GM10266 (cell line): ENCODE measurements around the gene GKN1.

Experiments
- DNase-seq: peaks from one replicate; pipeline ENCODE4 v3.0.0; 2012; ENCODE audit errors: extremely low spot score
- TF ChIP-seq, protein P1 (sequence below): IDR thresholded peaks from 2 replicates; pipeline ENCODE4 v1.5.1; 2012; ENCODE audit warnings: mild to moderate bottlenecking, low read depth; ENCODE audit not compliant: control insufficient read depth, insufficient read depth; ENCODE audit errors: missing control alignments

The GKN1 gene

DNA sequence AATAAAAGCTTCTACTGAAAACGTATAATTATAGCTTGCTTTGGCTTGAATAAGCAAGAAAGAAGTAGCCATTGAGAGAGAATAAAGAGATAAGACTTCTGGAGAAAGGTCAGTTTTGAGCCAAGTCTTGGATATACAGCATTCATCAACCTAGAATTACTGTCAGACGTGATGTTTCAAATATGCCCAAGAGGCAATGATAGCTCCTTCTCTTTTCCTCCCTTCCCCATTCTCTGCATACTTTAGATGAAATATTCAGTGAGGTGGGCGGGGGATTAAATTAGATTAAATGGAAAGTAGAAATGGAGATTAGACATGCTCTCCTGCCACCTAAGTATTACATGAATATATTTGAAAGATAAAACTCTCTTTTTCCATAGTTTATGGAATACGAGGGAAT, 47.3 kb downstream of the GKN1 start:
- TF ChIP-seq, protein P1, sequence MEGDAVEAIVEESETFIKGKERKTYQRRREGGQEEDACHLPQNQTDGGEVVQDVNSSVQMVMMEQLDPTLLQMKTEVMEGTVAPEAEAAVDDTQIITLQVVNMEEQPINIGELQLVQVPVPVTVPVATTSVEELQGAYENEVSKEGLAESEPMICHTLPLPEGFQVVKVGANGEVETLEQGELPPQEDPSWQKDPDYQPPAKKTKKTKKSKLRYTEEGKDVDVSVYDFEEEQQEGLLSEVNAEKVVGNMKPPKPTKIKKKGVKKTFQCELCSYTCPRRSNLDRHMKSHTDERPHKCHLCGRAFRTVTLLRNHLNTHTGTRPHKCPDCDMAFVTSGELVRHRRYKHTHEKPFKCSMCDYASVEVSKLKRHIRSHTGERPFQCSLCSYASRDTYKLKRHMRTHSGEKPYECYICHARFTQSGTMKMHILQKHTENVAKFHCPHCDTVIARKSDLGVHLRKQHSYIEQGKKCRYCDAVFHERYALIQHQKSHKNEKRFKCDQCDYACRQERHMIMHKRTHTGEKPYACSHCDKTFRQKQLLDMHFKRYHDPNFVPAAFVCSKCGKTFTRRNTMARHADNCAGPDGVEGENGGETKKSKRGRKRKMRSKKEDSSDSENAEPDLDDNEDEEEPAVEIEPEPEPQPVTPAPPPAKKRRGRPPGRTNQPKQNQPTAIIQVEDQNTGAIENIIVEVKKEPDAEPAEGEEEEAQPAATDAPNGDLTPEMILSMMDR, result no peak
- no peak for DNase-seq

DNA sequence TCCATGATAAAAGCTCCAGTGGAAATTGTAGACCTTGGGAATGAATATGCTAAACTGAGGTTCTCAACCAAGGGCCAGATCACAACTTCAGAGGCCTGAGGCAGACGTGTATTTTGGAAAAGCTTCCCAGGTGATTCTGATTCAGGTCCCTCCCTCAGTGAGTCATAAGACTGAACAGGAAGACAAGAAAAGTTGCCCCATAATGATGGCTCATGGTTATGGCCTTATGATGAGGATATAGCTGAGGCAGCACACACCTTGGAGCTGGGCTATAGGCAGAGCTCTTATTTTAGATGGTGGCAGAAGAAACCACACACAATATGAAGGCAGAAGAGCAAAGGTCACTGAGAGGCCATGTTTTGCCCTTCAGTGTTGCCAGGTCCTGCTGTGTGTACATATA, 48.1 kb downstream of the GKN1 start:
- TF ChIP-seq, protein P1, result no peak
- DNase-seq, result no peak

DNA sequence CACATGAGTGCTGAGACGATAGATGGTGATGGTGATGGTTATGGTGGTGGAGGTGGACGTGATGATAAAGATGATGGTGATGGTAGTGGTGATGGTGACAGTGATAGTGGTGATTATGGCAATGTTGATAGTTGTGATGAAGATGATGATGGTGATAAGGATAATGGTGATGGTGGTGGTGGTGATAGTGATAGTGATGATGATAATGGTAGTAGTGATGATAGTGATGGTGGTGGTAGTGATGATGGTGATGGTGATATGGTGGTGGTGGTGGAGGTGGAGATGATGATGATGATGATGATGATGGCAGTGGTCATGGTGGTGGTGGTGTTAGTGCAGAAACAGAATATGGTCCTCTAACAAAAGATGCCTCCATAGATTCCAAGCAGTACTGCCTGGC, 48.8 kb downstream of the GKN1 start:
- TF ChIP-seq, protein P1, result no peak
- no peak for DNase-seq

DNA sequence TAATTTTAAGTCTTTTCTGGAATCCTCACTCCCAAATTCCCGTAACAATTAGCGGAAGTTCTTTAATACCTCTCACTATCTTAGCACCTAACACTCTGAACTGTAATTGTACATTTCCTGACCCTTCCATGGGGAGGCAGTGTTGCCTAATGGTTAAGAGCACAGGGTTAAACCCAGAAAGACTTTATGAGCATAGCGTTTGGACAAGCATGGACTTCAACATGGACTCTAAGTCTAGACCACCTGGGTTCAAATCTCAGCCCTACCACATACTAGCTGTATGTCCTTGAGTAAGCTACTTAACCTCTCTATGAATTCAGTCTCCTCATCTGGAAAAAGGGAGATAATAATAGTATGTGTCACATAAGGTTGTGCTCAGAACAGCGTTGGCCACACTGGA, 51.6 kb downstream of the GKN1 start:
- DNase-seq, result peak; percentile 38
- TF ChIP-seq, protein P1, result peak; percentile 53

DNA sequence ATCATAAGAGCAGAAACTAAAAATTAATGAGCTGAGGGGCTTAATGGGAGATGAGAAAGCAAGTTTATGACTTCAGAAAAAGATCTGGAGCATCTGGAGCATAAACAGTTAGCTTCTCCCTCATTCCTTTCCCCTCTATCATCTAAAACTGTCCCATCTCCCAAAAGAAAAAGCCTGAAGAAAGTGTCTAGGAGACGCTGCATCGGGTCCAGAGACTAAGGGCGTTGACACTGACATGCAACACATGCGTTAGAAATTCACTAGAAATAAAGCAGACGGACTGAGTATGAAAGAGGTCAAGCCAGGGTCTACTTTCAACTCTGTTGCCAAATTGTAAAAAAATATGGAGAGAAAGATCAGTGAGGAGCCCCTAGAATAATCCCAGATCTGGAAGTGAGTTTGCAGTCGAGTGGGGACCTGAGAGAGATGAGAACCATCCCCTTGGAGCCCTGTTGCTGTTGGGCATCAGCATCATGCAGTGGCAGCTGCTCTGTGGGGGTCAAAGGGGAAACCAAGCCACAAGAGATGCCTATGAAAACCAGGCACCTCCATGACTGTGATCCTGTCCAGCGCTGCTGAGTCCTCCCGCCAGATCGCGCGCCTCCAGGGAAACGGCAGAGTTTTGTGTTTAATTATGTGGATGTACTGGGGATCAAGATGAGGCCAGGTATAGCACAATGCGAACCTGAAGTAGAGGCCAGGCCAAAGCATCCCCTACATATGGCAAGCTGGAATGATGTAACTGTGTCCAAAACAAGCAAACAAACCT, 52.4 kb downstream of the GKN1 start:
- DNase-seq, result no peak
- TF ChIP-seq, protein P1, result no peak
